Activated CD8-positive, alpha-beta memory T cell treated with anti-CD3 and anti-CD28 coated beads, Interleukin-2, amount 50 U/mL, for 48 hours (primary cell): Measurements from ENCODE around the gene THSD7B.

ENCODE experiments used
- DNase-seq: peaks from one replicate; pipeline ENCODE4 v3.0.0-alpha.2; 2020

Gene THSD7B

GRCh38 chr2:136809998-136810397, 44.7 kb downstream of the THSD7B start:
- DNase-seq: no peak

DNA sequence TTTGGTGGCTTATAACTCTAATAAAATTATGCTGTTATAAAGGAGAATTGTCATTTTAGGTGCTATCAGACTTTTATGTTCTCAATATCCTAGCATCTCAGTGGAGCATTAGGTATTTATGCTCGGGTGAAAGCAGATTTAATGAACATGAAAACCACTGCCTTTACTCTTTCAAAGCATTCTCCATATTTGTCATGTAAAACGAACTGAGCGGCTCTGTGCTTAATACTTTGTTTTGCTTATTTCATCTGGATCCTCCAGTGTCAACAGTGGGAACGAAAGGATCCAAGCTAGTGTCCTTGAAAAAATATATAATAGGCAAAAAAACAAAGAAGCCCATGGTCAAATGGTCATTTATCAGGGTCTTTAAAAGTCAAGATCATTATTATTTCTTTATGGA, 53.5 kb downstream of the THSD7B start:
- no peak for DNase-seq

GRCh38 chr2:136823291-136823690, 57.9 kb downstream of the THSD7B start:
- no peak for DNase-seq

GRCh38 chr2:136828162-136828561, 62.8 kb downstream of the THSD7B start:
- no peak for DNase-seq

DNA sequence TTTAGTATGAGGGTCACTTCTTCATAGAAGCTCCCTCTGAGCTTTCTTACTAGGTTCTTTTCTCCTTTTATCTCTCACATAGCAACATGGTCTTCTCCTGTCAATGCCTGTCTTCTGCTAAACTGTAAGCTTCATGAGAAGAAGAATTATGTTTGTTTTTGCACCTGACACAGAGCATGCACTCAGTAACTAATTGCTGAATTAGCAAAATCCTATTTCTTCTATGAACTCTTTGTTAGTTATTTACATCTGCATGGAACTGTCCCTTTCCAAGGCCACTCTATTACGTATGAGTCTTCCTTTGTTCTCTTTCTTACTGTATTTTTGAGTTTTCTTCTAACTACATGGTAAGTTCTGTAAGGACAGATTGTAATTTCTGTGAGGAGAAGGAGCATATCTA, 63.4 kb downstream of the THSD7B start:
- DNase-seq: no peak

GRCh38 chr2:136844546-136844945, 79.2 kb downstream of the THSD7B start:
- DNase-seq: no peak

- DNase-seq: no peak
Observed at GRCh38 chr2:136858656-136859055, 93.3 kb downstream of the THSD7B start.

DNA sequence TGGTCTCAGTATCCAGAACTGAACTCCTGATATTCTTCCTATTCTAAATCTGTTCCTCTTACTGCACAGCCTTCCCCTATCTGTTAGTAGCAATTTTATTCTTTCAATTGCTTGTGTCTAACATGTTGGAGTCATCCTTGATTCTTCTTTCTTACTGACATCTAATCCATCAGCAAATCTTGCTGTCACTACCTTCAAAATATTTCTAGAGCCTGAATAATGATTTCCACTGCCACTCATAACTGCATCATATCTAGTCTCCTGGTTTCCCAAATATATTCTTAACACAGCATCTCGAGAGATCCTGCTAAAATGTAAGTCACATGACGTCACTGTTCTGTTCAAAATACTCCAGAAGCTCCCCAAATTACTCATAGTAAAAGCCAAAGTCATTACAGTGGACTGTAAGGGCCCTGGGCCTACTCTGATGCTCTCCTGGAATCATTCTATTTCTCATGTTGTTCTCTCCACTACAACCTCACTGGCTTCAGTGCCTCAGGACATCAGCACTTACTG, 95.2 kb downstream of the THSD7B start:
- no peak for DNase-seq

DNA sequence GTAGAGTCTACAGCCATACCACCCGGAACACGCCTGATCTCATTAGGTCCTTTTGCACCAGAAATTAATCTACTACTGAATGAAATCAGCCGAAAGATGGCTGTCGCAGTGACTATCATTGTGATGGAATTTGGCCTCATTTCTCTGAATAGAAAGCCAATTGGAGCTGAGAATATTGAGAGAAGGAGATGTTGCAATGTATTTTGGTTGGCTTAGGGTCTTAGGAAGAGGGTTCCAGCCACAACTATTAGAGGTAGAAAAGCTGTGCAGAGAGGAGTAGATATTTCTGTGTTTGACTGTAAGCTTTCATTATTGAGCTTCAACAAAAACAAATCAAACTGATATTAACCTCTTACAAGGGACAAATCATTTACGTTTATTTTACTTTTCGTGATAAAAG, 98.1 kb downstream of the THSD7B start:
- DNase-seq: no peak

GRCh38 chr2:136863874-136864273, 98.5 kb downstream of the THSD7B start:
- DNase-seq: no peak

DNA sequence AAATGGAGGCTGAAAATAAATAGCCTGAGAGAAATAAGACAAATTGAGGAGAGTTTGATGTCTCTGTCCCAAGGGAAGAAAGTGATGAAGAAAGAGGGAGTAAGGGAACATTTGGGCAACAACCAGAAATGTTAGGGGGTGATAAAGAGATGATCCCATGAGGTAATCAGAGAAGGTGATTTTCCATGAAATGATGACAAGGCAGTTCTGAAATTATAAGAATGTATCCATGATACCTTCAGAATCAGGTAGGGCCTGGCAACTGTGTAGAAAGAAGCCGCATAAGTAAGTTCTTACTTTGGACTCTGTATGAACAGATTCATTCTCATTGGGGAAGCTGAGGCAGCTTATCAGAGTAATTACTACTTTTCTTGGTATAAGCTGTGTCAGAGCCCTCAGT, 106.1 kb downstream of the THSD7B start:
- DNase-seq: no peak

DNA sequence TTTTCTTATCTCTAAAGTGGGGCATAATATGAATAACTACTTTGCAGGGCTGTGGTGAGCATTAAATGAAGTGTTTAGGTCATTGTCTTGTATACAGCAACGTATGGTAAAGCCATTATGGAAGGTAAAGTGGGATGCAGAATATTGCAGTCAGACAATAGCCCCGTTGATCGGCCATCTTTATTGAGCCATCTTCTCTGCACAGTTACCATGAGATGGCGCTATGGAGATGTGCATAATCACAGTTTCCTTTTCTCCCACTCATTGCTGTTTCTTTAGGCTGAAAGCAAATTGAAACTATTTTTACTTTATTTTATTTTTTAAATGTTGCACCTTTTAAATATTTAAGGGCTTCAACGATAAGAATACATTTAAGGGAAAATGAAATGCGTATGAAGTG, 108.9 kb downstream of the THSD7B start:
- no peak for DNase-seq

DNA sequence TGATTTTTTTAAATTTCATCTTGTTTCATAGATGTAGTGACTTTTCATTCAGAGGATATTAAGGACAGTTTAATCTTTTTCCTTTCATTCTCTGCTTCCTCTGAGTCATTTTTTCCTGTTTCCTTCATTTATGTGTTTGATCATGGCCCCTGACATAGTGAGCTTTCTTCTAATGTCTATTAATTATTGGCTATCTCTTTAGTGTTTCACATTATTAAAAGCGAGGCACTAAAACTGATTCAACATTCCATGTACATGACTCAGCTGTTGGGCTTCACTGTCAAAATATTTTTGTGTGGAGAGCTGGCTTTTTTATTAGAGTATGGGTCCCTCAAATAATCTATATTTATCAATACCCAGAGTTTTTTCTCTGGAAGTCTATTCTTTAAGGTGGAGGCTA, 125.8 kb downstream of the THSD7B start:
- DNase-seq: no peak

DNA sequence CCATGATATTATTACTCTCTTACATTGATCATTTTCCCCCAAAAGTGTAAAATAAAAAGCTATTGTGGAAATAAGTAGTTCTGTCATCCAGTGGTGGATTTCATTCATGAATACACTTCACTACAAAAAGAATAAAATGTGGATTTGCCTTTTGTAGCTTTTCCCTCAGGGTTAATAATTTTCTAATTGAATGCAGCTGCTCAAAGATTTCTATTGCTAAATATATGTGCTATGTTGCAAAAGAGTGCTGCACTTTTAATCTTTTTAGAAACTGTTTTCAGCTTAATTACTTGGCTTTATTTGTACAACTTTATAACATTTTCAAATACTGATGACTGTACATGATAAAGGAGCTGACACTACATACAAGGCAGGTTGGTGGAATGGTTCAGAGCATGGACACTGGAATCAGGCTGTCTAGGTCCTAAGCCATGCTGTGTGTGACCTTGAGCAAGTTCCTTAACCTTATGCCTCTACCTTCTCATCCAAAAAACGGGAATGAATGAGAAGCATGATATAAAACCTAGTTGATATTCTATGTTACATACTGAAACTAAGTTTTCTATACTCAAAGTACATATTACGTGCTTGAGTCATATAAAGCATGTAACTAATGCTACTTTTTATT, 128.8 kb downstream of the THSD7B start:
- no peak for DNase-seq

DNA sequence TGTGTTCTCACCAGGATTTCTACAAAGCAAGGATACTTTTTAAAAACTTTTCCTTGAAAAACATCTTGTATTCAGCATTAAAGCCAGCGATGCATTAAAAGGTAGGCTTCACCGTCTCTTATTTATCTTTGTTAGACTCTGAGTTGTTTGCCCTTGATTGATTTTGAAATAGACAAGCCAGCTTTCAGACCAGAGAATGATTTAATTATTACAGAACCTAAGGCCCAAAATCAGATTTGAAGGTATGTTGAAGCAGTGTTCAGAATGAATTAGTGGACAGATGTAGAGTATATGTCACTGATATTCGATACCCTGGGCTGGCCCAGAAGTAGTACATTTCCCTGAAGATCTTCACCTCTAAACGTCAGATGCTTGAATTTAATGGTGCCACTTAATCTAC, 136.4 kb downstream of the THSD7B start:
- no peak for DNase-seq

GRCh38 chr2:136905779-136906178, 140.4 kb downstream of the THSD7B start:
- DNase-seq: no peak

DNA sequence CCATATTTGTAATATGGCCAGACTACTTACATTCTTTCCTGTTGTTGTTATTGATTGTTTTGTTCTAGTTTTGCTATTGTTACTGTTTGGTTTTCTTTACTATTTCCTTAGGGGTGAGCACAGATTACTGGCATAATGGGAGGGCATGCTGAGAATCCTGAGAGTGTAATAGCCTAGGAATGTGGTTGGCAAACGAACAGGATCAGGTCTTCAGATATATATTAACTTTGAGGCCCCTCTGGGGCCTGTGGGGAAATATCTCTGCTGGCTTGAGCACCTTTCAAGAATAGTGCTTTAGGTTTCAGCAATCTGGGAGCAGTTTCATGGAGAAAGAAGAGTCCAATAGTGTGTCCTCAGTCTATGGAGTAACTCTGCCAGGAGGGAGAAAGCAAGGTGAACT, 144.4 kb downstream of the THSD7B start:
- DNase-seq: no peak

DNA sequence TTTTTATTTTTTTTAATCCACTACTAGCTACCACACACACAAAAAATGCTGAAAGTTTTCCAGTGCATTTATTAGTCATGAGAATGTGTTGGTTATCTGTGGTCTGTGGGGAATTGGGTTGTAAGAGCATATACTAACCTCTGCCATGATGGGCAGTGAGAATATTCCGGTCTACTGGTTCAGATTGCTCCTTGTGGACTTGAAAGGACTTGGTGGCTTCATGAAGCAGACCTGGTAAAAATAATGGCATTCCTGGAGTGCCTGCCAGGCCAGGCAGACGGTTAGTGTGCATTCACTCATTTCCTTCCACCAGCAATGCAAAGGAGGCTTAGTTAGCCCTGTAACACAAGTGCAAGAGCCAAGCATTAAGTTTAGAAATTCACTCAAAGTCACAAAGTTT, 150.8 kb downstream of the THSD7B start:
- no peak for DNase-seq

DNA sequence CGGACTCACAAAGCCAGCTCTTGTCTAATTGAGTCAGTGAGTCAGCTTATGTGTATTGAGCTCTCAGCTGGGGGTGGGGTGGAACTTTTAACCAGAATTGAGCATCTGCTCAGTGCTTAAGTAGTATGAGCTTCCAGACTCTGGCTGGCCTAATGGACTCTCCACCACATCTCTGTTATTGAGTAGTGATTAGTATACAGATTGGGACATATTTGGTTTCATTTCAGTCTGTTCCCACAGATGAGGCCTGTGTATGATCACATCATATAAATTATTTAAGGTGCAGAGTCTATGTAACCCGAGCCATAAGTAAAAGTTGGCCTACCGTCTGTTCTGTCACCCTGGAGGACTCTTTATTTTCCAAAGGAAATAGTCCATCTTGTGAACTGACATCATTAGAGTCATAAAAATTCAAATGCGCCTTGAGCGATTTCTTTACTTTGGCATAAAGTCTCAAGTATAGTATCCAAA, 152.1 kb downstream of the THSD7B start:
- no peak for DNase-seq

DNA sequence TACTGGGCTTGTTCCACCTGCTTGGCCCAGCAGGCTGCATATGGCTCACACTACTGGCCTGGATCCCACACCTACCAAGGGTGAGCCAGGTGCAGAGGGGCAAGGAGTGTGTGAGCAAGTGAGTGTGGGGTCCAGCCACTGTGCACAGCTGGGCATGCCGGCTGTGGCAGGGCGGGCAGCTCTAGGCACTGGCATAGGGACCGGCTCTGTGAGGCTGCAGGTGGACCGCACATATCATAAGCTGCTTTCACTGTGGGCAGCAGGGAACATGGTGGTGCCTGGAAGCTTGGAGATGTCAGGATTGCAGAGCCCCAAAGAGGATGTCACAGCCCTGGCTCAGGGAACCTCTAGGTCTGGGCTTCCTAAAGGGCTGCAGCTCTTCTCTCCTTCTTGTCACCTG, 154.3 kb downstream of the THSD7B start:
- DNase-seq: no peak

GRCh38 chr2:136920652-136921333, 155.4 kb downstream of the THSD7B start:
- no peak for DNase-seq

GRCh38 chr2:136927156-136927555, 161.8 kb downstream of the THSD7B start:
- no peak for DNase-seq

- no peak for DNase-seq
Observed at GRCh38 chr2:136929531-136929930, 164.2 kb downstream of the THSD7B start.

GRCh38 chr2:136932700-136933099, 167.4 kb downstream of the THSD7B start:
- no peak for DNase-seq

- no peak for DNase-seq
Observed at GRCh38 chr2:136935119-136935518, 169.8 kb downstream of the THSD7B start.
